DMS79 (cell line): ENCODE data around the gene C20orf144.
"Not testable (repeated sequence)": the region's sequence is repeated elsewhere in the genome, so short reads cannot be mapped to it uniquely, and the experiment has no call there.

Source experiments
- DNase-seq: peaks from one replicate; lab custom pipeline; 2025; lab: John Stamatoyannopoulos, UW

Gene C20orf144

DNA sequence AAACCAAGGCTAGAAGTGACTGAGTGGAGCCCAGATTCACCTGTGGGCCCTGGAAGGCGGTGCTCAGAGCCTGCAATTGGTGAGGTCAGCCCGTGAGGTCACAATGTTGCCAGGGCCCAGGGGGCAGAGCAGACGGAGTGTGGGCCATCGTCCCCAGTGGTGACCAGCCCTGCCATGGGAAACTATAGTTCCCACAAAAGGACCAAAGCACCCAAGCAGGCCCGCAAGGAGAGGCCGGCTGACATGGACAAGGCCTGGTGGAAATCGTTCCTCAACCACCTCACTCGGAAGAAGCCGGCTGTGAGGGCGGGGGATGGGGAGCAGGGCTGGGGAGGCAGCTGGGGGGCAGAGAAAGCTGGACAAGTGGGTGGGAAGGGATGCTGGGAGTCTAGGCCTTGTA, at the start of gene C20orf144:
TSS of gene C20orf144 (plus strand) at position 156 of the 400 bp plus-strand sequence. CDS start at position 175, 19 bp downstream.
- no peak for DNase-seq

DNA sequence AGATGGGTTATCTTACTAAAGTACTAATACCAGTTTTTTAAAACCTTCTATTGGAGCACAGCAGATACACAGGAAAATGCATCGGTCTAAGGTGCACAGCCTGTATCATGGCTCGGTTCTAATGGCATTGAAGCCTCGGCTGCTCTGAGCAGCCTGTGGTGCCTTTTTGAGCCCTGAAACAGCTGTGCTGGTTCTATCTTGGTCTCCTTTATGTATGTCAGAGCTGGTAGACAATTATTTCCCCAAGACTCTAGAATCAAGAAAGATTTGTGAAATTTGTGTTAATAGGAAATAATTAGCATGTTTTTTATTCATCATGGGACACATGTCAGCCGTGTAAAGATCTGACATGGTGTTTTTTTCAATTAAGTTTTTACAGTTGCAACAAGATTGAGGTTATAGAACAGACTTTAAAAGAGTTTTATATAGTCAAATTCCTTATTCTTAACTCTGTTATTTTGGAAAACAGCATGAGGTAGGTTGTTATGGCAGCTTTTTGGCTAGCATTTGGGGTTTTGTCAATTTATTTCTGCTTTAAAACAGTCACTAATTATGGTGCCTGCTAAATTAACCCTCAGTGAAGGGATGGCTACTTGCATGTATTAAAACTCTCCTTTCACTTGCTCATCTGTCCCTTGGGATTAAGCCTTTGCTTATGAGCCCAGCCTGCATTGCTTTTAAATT, 40.3 kb upstream of the C20orf144 start:
- no peak for DNase-seq

DNA sequence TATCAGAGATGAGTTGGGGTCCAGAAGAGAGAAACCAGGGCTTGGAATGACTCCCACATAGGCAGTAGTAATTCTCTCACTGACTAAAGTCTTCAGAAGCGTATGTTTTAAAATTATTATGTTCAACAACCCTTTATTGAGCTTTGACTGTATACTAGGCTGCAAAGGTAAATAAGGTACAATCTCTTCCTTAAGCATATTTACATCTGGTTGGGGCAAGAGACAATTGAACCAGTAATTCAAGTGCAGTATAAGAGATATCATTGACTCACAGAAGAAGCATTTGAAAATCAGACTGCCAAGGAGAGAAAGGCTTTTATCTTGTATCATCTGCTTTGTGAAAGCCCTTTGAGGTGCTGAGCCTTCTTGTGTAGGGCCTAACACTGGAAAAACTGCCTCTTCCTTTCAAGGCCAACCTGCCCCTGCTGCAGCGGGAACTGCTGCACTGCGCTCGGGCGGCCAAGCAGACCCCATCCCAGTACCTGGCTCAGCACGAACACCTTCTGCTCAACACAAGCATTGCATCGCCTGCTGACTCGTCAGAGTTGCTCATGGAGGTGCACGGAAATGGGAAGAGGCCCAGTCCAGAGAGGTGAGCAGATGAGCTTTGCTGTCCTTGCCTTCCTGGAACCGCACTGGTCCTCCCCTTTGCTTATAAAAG, 39.3 kb upstream of the C20orf144 start:
- DNase-seq, result no peak

DNA sequence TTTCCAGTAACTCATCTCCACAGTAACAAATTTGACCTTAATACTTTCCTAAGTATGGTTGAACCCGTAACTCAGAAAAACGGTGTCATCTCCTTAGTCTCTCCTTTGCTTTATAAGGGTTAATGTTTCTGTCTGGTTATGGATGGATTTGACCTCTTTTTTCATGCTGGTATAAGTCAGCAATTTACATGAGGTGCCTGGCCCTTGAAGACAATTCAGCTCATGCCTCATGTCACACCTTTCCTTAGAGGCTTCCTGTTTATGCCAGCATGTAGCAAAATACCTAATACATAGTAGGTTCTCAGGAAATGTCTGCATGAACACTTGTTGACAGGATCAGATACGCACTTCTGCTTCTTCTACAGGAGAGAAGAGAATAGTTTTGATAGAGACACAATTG, 37.7 kb upstream of the C20orf144 start:
- DNase-seq, result no peak

DNA sequence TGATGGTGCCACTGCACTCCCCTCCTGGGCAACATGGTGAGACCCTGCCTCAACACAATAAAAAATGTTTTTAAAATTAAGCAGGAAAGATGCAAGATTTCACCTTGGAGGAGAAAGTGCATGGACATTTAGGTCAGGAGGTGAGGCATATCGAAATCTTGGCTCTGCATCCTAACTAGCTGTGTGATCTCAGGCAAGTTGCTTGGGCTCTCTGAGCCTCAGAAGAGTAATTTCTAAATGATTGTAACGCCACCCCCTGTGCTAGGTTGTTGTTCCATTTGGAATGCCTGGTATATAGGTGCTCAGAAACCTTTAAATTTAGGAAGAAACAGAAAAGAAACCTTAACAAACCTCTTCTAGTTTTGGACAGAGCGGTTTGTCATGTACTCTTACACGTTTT, 35.9 kb upstream of the C20orf144 start:
- DNase-seq, result no peak

DNA sequence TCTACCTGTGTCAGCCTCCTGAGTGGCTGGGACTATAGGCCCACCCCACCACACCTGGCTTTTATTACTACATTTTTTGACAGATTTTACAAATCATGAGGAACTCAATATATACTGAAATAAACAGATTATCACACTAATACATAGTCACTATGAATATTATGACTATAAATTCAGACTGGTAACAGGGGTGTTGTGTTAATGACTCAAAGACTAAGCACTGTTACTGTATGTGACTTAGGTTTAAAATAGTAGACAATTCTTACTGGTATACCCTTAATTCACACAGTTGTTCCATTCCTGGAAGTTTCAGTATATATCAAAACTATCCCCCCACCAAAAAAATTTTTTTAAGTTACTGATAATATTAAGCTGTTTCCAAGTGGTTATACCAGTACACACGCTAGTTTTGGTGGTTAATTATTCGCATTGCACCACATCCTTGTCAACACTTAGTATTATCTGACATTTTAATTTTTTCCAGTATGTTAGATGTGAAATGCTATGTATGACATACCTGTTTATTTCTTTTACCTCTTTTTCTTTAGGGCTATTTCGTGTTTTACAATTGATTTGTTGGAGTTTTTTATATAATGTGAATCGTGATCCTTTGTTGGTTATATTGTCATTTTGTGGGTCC, 34.4 kb upstream of the C20orf144 start:
- no peak for DNase-seq

DNA sequence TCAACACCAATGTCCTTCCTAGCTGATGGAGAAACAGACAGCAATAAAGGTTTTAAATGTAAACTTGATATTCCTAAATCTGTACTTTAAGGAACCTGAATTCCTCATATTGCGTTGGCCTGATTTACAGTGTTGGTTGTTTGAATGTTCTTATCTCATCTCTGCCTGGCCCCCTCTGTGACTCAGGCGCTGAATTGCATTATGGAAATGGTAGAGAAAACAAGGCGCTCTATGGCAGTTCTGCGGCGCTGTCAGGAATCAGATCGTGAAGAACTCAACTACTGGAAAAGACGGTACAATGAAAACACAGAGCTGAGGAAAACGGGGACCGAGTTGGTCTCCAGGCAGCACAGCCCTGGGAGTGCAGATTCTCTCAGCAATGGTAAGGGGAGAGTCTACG, 32.6 kb upstream of the C20orf144 start:
- DNase-seq, result no peak

DNA sequence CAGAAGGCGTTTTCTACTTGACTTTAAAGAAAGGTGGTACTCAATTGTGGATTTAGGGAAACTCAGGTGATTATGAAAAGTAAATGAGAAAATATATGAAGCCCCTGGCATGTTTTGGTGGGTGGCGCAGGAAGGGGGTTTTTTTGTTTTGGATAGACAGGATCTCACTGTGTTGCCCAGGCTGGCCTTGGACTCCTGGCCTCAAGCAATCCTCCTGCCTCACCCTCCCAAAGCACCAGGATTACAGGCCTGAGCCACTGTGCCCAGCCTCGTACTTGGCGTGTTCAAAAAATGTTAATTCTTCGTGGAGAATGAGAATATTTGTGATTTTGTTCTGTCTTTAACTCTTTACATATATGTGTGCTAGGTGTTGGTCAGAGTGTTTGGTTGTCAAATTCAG, 32.1 kb upstream of the C20orf144 start:
- no peak for DNase-seq

DNA sequence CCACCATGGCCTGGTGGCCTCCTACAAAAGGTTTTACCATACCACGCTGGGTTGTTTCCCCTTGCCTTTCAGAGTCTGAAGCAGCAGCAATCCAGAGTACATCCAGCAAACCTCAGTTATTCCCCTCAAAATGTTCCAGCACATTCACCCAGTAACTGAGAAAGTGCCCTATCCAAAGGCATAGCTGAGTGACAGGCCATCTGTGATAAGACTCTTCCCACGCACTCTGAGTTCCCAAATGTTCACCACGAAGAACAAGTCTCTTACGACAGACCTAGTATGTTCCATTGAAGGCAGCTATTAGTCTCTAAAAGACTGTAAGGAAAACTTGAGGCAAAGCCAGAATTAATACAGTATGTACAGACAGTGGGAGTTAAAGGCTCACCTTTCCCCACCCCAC, 31.6 kb upstream of the C20orf144 start:
- no peak for DNase-seq

DNA sequence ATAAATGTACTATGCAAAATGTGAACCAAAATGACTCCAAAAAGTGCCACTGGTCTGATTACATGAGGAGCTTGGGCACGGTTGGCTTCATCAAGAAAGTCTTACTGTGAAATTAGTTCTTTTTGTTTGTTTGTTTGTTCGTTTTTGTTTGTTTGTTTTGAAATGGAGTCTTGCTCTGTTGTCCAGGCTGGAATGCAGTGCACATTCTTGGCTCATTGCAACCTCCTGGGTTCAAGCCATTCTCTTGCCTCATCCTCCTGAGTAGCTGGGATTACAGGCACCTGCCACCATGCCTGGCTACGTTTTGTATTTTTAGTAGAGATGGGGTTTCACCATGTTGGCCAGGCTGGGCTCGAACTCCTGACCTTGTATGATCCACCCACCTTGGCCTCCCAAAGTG, 30.2 kb upstream of the C20orf144 start:
- DNase-seq, result not testable (repeated sequence)

DNA sequence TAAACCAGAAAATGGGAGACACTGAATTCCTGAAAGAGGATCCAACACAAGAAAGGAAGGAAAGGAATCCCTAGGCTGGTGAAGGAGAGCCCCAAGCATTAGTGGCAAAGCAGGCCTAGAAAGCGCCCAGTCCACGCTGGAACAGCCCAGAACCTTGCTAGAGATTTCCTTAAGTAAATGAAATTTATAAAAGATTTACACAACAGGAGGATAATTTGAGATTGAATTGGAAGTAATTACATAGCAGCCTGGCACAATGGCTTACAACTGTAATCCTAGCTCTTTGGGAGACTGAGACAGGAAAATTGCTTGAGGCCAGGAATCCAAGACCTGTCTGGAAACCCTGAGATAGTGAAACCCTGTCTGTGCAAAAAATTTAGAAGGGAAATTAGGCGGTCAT, 26.8 kb upstream of the C20orf144 start:
- DNase-seq, result no peak

DNA sequence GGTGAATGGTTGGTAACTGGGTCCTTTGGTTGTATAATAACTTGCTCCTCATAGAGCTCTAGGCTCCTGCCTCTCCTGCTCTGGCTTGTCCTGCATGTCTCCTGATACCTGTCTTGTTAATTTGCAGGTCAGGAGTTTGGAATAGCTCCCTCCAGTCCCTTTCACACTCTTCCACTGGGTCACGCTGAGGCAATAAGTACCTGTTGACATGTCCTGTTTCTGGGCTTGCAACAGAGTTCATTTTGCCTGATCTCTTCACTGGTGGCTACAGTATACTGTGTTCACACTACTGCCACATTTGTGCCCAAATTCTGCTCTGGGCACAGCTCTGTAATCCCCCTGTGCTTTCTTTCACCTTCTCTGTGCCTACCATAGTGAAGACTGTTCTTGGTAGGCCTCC, 25.4 kb upstream of the C20orf144 start:
- DNase-seq, result no peak

DNA sequence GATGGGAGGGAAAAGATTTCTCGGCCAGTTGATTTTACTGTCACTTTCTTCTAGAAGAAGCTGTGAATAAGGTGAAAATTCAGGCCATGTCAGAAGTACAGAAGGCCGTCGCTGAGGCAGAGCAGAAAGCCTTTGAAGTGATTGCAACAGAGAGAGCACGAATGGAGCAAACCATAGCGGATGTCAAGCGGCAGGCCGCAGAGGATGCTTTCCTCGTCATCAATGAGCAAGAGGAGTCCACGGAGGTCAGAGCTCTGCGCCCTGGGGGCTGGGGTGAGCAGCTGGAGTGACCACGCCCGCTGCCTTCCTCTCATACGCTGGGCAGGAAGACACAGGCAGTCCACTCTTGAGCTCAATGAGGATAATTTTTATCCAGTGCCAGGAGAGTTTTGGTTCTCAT, 21.8 kb upstream of the C20orf144 start:
- no peak for DNase-seq

DNA sequence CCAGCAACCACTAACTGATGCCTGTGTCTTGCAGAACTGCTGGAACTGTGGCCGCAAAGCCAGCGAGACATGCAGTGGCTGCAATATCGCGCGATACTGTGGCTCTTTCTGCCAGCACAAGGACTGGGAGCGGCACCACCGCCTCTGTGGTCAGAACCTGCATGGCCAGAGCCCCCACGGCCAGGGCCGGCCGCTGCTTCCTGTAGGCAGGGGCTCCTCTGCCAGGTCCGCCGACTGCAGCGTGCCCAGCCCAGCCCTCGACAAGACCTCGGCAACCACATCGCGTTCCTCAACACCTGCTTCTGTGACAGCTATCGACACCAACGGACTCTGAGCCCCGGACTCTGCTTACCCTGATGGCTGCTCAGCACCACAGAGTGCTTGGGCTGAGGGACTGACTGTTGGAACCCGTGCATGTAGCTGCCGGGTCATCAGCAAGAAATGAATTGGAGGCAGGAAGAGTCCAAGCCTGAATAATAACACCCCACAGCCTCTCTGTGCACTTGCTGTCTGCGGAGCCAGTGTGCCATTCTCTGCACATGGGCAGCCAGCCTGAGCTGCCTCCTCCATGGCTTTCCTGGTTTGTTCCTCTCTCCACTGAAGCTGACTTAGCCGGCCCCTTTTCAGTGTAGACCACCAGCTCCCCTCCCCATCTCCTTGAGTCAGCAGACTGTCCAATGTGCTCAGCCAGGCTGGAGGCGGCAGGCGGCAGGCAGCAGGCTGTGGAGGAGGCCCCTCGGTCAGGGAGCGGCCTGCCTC, 17.6 kb upstream of the C20orf144 start:
- DNase-seq, result no peak

DNA sequence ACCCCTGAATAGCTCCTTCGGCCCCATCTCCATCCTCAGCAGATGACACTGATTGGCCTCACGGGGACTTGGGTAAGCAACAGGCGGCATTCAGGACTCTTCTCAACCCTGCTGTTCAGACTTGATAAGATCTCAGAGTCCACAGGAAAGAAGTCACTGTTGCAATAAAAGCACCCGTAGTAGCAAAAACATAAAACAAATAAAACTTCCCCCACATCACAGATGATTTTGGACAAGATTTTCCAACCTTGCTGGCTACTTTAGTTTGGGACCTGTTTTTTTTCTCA, 17.1 kb upstream of the C20orf144 start:
- no peak for DNase-seq

DNA sequence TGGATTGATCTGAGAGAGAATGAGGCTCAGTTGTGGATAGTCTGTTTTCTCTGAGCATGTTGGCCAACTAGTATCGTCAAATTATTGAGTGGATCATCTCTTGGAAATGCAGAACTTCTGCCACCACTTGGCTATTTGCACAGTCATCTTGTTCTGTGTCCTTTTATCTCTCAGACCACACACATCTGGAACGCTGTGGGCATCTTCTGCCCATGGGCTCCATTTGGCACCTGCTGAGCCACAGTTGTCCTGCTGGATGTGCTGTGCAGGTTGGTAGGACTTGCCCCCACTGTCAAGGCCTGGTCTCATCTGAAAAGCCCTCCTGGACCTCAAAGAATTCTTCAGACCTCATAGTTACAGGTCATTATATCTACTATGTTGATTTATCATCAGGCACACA, 16.7 kb upstream of the C20orf144 start:
- DNase-seq, result no peak

DNA sequence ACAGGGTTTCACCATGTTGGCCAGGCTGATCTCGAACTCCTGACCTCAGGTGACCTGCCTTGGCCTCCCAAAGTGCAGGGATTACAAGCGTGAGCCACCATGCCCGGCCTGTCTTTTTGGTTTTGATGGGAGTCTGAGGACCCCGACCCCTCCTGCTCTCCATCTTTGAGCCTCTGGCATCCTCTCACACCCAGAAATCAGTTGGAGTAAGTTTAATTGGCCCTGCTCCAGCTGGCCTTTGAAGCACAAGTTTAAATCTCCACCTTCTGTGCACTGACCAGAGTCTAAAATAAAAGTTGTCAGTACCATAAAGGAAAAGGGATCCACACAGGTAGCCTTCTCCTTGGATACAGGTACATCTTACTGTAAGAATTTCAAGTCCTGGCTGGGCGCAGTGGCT, 15.9 kb upstream of the C20orf144 start:
- DNase-seq, result no peak

DNA sequence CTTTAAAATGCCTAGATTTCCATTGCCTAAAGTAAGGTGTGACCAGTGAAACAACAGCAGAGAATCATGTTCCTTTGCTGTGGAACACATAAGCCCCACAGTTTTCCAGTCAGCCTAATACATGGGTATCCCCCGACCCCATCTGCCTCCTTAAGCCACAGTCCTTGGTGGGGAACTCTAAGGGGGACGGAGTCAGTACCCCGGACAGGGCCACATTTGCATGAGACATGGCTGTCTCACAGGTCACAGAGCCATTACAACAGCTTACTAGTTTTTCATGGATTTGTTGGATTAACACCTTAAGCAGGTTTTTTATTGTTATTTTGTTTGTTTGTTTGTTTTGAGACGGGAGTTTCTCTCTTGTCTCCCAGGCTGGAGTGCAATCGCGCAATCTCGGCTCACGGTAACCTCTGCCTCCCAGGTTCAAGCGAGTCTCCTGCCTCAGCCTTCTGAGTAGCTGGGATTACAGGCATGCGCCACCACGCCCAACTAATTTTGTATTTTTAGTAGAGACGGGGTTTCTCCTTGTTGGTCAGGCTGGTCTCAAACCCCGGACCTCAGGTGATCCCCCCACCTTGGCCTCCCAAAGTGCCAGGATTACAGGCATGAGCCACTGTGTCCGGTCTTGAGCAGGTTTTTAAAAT, 15.0 kb upstream of the C20orf144 start:
- DNase-seq, result not testable (repeated sequence)

DNA sequence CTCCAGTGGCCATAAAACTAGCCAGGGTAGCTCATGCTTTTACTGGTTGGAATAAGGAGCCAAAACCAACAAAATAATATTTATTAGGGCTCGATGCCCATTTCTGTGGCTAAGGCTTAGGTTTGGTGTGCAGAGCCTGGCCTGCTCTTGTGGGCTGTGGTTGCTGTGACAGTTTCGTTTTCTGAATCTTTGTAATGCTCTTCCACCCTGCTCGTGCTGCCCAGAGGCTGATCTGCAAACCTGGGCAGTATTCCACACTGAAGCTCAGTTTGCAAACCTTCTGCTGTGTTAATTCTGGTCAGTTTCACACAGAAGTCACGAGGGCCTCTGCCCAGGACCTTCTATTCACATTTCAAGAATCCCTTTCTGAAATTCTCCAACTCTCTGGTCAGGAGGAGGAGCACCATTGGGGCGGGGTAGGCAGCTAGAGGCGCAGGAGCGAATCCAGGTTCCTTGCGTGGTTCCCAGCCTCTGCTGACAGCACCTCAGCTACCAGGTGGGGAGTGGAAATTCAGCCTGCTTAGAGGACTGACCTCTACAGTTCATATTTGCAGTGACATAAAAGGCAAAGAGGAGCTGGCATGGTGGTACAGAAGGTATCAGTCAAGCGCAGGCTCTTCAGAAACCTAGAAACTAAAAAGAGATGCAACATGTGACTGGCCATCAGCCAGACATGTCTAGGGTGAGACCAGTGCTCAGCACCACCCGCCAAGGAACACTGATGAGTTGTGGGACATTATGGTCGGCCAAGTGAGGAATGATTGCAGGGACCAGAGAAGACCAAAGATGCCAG, 14.3 kb upstream of the C20orf144 start:
- DNase-seq, result no peak

DNA sequence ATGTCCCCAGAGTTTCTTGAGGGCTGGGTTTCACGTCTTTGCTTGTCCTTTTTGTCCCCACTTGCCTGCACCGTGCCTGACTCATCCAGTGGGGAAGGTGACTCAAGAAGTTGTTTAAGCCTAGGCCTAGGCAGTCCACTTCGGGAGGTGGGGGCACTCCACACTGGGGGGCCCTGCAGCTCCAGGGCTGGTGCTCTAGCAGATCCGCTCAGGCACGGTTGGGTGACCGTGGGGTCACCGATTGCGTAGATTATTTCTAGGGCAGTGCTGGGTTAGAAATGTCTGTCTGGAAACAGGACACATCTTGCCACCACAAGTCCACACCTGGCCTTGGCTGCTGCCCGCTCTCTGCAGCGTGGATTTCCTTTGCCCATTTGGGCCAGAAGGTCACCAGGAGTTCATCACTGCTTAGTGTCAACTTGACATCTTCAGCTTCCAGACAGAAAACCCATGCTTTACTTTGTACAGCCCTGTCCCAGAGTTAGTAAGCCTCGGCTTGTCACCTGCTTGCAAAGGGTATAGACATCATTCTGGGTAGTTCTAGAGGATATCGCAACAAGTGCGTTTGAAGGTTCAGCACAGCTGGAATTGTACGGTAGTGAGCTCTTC, 13.6 kb upstream of the C20orf144 start:
- DNase-seq, result no peak

DNA sequence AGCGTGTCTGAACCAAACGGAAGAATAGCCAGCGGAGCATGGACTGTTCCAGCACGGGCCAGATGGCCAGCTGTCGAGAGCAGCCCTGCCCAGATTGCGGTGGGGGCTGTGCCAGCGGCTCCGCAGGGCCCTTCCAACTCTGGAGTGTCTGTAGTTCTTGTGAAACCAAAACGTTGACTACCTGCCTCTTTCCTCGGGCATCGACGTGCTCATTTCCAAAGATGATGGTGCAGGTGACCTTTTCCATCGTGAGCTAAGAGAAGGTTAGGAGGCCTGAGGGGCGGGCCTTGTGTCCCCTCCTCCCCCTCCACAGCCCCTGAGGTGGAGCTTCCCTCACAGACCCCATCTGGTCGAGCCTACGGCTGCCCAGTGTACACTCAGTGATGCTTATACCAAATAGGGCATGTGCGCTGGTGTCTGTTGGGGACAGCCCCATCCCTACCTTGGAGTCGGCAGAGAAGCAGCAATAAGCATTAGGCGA, 12.9 kb upstream of the C20orf144 start:
- DNase-seq, result no peak
